T-cell (primary cell): ENCODE results near the gene PLCB4. TPM values are rescaled to one million over a fixed set of nuclear protein-coding genes. Genes with fewer than 3 reads are reported as not detected.

ENCODE experiments used
- ATAC-seq, 4 experiments: fragments of 200-7000 bp in 3 of 4; fragments of 150-1000 bp in 1 of 4; cut with Tn5 transposase; replicated peaks in 1 of 4; 1 replicate in 3 of 4; 2 replicates in 1 of 4; pipeline ENCODE4 v1.10.0; 2021; ENCODE audit warnings: moderate library complexity in 3 of 4, mild to moderate bottlenecking in 2 of 4, moderate number of reproducible peaks in 1 of 4
- CTCF ChIA-PET, 2 donors: fragments of 300-600 bp; sonication (Branson Sonifier 250); formaldehyde crosslinking; loops; one replicate each; lab custom pipeline; 2022; ENCODE audit warnings: antibody characterized with exemption in 2 of 2; lab: Charles Lee
- POLR2A ChIA-PET, 2 donors: fragments of 300-600 bp; sonication (Branson Sonifier 250); formaldehyde crosslinking; loops; one replicate each; lab custom pipeline; 2022; ENCODE audit warnings: antibody characterized with exemption in 2 of 2; lab: Charles Lee
- DNase-seq, 35 experiments: peaks; one replicate each; pipeline versions ENCODE4 v3.0.0 to v3.0.0-alpha.2; 2013 to 2023
- H3K27ac ChIP-seq: one replicate; pipeline ENCODE4 v1.5.1; 2013; ENCODE audit warnings: low read length
- H3K27me3 ChIP-seq, 2 experiments: replicated peaks in 1 of 2; 1 replicate in 1 of 2; 2 replicates in 1 of 2; pipeline versions ENCODE4 v1.6.1 to v1.7.0; 2013; ENCODE audit warnings: low read length in 1 of 2, mixed read lengths in 1 of 2; ENCODE audit not compliant: control insufficient read depth in 2 of 2, insufficient read depth in 2 of 2; ENCODE audit errors: extremely low read depth in 1 of 2
- H3K36me3 ChIP-seq, 2 donors: 1 replicate in 1 of 2; 2 replicates in 1 of 2; pipeline versions ENCODE4 v1.6.1 to v1.7.0; 2013; ENCODE audit warnings: low read length in 1 of 2; ENCODE audit not compliant: control insufficient read depth in 2 of 2, insufficient read depth in 1 of 2; ENCODE audit errors: extremely low read depth in 1 of 2
- H3K4me1 ChIP-seq, 2 experiments: 1 replicate in 1 of 2; 2 replicates in 1 of 2; pipeline versions ENCODE4 v1.6.1 to v1.7.0; 2013; ENCODE audit warnings: low read length in 2 of 2, mixed read lengths in 1 of 2; ENCODE audit not compliant: insufficient read depth in 2 of 2, control insufficient read depth in 1 of 2; ENCODE audit errors: extremely low read depth in 1 of 2
- H3K4me3 ChIP-seq, 2 donors: 1 replicate in 1 of 2; 2 replicates in 1 of 2; pipeline versions ENCODE4 v1.5.1 to v1.7.0; 2013; ENCODE audit warnings: mild to moderate bottlenecking in 2 of 2, low read length in 1 of 2, moderate library complexity in 1 of 2; ENCODE audit not compliant: control insufficient read depth in 1 of 2; ENCODE audit errors: extremely low read depth in 1 of 2
- H3K9me3 ChIP-seq: 2 replicates; pipeline ENCODE4 v1.7.0; 2013
- H3K27ac Mint-ChIP-seq, 2 donors: one replicate each; pipeline ENCODE4 v1.8.0; 2020 to 2021; ENCODE audit warnings: mild to moderate bottlenecking in 2 of 2, mixed read lengths in 2 of 2
- H3K27me3 Mint-ChIP-seq, 2 donors: one replicate each; pipeline ENCODE4 v1.8.0; 2021 to 2022; ENCODE audit warnings: mixed read lengths in 2 of 2
- H3K36me3 Mint-ChIP-seq: one replicate; pipeline ENCODE4 v1.8.0; 2021; ENCODE audit warnings: mixed read lengths
- H3K4me1 Mint-ChIP-seq, 3 donors: one replicate each; pipeline ENCODE4 v1.8.0; 2020 to 2022; ENCODE audit warnings: mixed read lengths in 3 of 3, mild to moderate bottlenecking in 1 of 3
- H3K4me3 Mint-ChIP-seq, 3 donors: one replicate each; pipeline ENCODE4 v1.8.0; 2020 to 2022; ENCODE audit warnings: mild to moderate bottlenecking in 3 of 3, mixed read lengths in 3 of 3, moderate library complexity in 3 of 3
- H3K9me3 Mint-ChIP-seq, 3 donors: one replicate each; pipeline ENCODE4 v1.8.0; 2020 to 2022; ENCODE audit warnings: mixed read lengths in 3 of 3
- WGBS: methylation state at CpG from one replicate; pipeline ENCODE4 v1.1.5; 2013; ENCODE audit warnings: missing lambda C conversion rate; ENCODE audit not compliant: insufficient coverage; 5-methylcytosine and 5-hydroxymethylcytosine counted together
- total RNA-seq, 35 experiments: library from RNA in 6 of 35; stranded (reverse) in 6 of 35; fragments of 120-200 nt in 1 of 35; gene quantifications; one replicate each; pipeline versions ENCODE4 v1.2.1 to v1.2.4 and lab custom pipeline; 2013 to 2026

The PLCB4 gene
- total RNA-seq, 5 donors from 2014 or later (not counting 1 experiment from before 2014, with no cell fraction given): 0.06 to 0.07 TPM; not detected in 3

DNA sequence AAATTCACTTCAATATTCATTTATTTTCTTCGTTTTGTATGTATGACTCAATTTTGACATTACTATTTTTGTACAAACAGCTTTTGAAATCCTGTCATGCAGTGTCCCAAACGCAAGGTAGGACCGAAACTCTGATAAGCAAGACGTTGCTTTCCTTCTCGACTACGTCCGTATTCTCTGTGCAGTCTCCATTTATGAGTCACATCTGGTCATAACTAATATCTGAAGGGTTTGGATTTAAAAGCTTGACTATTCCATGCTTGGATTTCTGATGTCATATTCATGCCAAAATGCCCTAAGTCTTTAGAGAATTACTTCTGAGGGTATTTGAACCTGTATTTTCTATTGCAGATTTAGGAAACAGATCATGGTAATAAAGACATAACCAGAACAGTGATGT, 407.8 kb downstream of the PLCB4 start:
- DNase-seq (no peak), ATAC-seq (no peak)
- no peak overlapping the region for H3K4me3 Mint-ChIP-seq
- 92% methylated on average over 6 of the region's 7 CpGs for WGBS
- Histone ChIP-seq H3K27me3 (no peaks in the 10 kb centered on the region), H3K27ac (no peak overlapping the region), H3K4me3 (no peak overlapping the region), H3K9me3 (no peaks in the 10 kb centered on the region), H3K4me1 (no peaks in the 10 kb centered on the region), H3K36me3 (no peaks in the 10 kb centered on the region)
- H3K9me3 Mint-ChIP-seq: peaks cover 0 to 7% (median 0%) of the 10 kb centered on the region in 3 donors
- no peaks in the 10 kb centered on the region for H3K4me1 Mint-ChIP-seq
- no peaks in the 10 kb centered on the region for H3K27me3 Mint-ChIP-seq
- H3K36me3 Mint-ChIP-seq: no peaks in the 10 kb centered on the region
- ChIA-PET POLR2A (no interaction called here), CTCF (no interaction called here)
- no peak overlapping the region for H3K27ac Mint-ChIP-seq

DNA sequence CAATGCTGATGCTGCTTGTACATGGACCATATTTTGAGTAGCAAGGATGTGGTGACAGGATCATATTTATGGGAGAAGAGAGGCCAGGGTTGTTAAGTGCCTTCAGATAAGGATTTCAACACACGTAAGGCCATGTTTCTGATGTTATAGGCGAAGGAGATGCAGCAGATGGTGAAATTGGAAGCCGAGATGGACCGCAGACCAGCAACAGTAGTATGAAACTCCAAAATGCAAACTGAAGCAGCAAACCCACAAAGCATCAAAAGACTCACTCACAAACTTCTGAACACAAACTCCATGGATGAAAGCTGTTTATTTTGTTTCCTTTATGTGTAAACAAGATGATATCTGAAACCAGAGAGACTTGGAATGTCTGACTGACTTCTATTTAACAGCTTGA, 409.9 kb downstream of the PLCB4 start:
- Histone ChIP-seq H3K9me3 (no peaks in the 10 kb centered on the region), H3K4me1 (no peaks in the 10 kb centered on the region), H3K27ac (no peak overlapping the region), H3K27me3 (no peaks in the 10 kb centered on the region), H3K36me3 (no peaks in the 10 kb centered on the region), H3K4me3 (no peak overlapping the region)
- H3K27ac Mint-ChIP-seq: no peak overlapping the region
- peaks cover 0 to 7% (median 5%) of the 10 kb centered on the region in 3 donors for H3K9me3 Mint-ChIP-seq
- ChIA-PET CTCF (no interaction called here), POLR2A (no interaction called here)
- ATAC-seq (no peak), DNase-seq (no peak)
- no peaks in the 10 kb centered on the region for H3K4me1 Mint-ChIP-seq
- no peaks in the 10 kb centered on the region for H3K36me3 Mint-ChIP-seq
- no CpG with 5 or more reads among the region's 4 CpGs for WGBS
- H3K27me3 Mint-ChIP-seq: no peaks in the 10 kb centered on the region
- no peak overlapping the region for H3K4me3 Mint-ChIP-seq

DNA sequence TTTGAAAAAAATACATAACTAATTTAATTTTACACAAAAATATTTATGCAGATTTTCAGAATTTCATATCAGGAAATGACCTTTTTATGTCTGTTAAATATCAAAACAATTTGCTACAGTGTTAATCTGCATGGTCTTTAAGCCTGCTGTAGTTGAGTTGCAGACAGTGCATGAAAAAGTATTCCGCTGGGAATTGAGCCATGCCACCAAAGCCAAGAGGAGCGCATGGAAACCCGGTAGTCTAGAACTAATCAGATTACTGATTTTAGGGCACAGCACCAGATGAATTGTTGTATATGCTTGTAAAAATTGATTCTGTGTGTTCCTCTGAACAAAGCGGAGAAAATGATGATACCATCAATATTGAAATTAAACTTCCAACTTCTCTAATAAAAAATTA, 411.2 kb downstream of the PLCB4 start:
- ATAC-seq: no peak
- peaks cover 0 to 7% (median 5%) of the 10 kb centered on the region in 3 donors for H3K9me3 Mint-ChIP-seq

DNA sequence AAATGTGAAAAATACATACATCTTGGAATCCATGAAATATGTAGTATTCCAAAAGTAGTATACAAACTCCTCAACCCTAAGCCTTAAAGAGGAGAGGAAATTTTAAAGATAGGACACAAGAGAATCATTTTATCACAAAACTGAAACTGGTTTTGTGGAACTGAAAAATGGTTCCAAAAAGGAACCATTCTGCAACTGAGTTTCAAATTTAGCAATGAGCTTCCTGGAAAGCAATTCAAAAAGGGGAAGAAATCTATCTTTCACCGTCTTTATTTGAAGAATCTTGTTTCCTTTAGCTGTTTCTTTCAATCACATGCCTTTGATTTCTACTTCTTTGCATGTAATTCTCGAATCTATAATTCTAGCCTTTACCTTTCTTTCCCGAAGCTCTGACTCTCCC, 413.3 kb downstream of the PLCB4 start:
- Histone ChIP-seq H3K36me3 (no peaks in the 10 kb centered on the region), H3K9me3 (no peaks in the 10 kb centered on the region), H3K4me3 (no peak overlapping the region), H3K27me3 (no peaks in the 10 kb centered on the region), H3K4me1 (no peaks in the 10 kb centered on the region), H3K27ac (no peak overlapping the region)
- no peak for DNase-seq
- ChIA-PET CTCF (no interaction called here), POLR2A (no interaction called here)
- H3K36me3 Mint-ChIP-seq: no peaks in the 10 kb centered on the region
- no peak for ATAC-seq
- WGBS: 0% methylated on average over 1 of the region's 3 CpGs
- H3K4me3 Mint-ChIP-seq: no peak overlapping the region
- H3K9me3 Mint-ChIP-seq: peaks cover 0 to 6% (median 5%) of the 10 kb centered on the region in 3 donors
- H3K4me1 Mint-ChIP-seq: no peaks in the 10 kb centered on the region
- H3K27ac Mint-ChIP-seq: no peak overlapping the region
- H3K27me3 Mint-ChIP-seq: no peaks in the 10 kb centered on the region

More for the DNA sequence above, 411.2 kb downstream of the PLCB4 start:
- ChIA-PET POLR2A (no interaction called here), CTCF (no interaction called here)
- Histone ChIP-seq H3K27ac (no peak overlapping the region), H3K36me3 (no peaks in the 10 kb centered on the region), H3K9me3 (no peaks in the 10 kb centered on the region), H3K27me3 (no peaks in the 10 kb centered on the region), H3K4me1 (no peaks in the 10 kb centered on the region), H3K4me3 (no peak overlapping the region)
- Mint-ChIP-seq H3K4me1 (no peaks in the 10 kb centered on the region), H3K4me3 (no peak overlapping the region), H3K36me3 (no peaks in the 10 kb centered on the region), H3K27ac (no peak overlapping the region), H3K27me3 (no peaks in the 10 kb centered on the region)
- no peak for DNase-seq
- WGBS: 96% methylated on average over 3 of the region's 4 CpGs

DNA sequence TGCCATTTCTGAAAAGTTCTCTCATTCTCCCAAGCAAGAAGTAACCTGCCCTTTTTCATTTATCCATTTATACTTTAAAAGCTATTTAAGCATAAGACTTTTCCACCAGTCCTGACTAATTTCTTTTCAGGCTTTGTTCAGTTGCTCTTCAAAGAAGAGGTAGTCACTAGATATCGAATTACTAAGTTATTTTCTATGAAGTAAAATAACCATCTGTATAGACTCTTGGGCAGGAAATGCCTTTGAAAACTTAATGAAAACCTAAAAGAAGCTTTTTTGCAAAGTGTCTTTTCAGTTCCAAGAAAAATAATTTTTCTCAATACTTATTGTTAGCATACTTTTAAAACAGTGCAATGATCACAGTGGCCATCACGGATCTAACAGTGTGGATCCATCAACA, 414.2 kb downstream of the PLCB4 start:
- H3K9me3 ChIP-seq: no peaks in the 10 kb centered on the region
- H3K4me3 ChIP-seq: no peak overlapping the region
- CTCF ChIA-PET: no interaction called here
- no peaks in the 10 kb centered on the region for H3K4me1 ChIP-seq
- POLR2A ChIA-PET: no interaction called here
- Mint-ChIP-seq H3K9me3 (peaks cover 0 to 6% (median 5%) of the 10 kb centered on the region in 3 donors), H3K4me3 (no peak overlapping the region), H3K4me1 (no peaks in the 10 kb centered on the region), H3K36me3 (no peaks in the 10 kb centered on the region), H3K27ac (no peak overlapping the region), H3K27me3 (no peaks in the 10 kb centered on the region)
- H3K27me3 ChIP-seq: no peaks in the 10 kb centered on the region
- no peak for DNase-seq
- H3K36me3 ChIP-seq: no peaks in the 10 kb centered on the region
- no peak overlapping the region for H3K27ac ChIP-seq
- WGBS: no CpG with 5 or more reads among the region's 2 CpGs
- no peak for ATAC-seq

DNA sequence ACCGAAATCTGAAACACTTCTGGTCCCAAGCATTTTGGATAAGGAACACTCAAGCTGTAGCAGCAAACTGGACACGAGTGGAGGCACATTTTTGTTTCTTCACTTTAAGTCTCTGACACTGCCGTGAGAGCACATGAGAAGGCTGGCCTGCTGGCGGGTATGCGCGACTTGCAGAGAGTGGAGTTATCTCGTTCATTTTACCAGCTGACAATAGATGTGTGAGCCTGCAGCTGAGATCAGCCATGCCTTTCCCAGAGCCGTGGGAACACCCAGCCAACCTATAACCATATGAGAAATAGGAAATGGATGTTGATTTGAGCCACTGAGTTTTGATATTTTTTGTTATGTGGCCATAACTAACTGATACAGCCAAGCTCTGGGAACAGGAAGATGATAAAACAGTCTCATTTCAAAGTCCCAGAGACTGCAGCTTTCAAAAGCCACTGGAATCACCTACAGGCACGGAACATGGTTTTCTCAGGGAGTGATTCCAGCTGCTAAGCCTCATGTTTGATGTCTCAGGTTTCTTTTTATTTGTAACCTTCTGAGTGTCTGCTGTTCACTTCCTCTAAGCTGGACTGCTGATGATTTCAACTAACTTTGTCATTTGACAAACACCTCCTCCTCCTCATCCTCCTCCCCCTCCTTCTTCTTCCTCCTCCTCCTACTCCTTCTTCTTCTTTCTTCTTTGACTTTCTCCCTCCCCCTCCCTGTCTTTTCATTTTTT, 416.9 kb downstream of the PLCB4 start:
- H3K36me3 Mint-ChIP-seq: no peaks in the 10 kb centered on the region
- CTCF ChIA-PET: no interaction called here
- H3K9me3 ChIP-seq: no peaks in the 10 kb centered on the region
- DNase-seq (no peak), ATAC-seq (no peak)
- H3K4me1 Mint-ChIP-seq: no peaks in the 10 kb centered on the region
- POLR2A ChIA-PET: no interaction called here
- no peaks in the 10 kb centered on the region for H3K4me1 ChIP-seq
- no peak overlapping the region for H3K4me3 Mint-ChIP-seq
- 83% methylated on average over 4 of the region's 9 CpGs for WGBS
- H3K36me3 ChIP-seq: no peaks in the 10 kb centered on the region
- no peak overlapping the region for H3K27ac Mint-ChIP-seq
- no peaks in the 10 kb centered on the region for H3K27me3 ChIP-seq
- H3K27ac ChIP-seq: no peak overlapping the region
- peaks cover 4 to 5% (median 5%) of the 10 kb centered on the region in 3 donors for H3K9me3 Mint-ChIP-seq
- H3K4me3 ChIP-seq: no peak overlapping the region
- H3K27me3 Mint-ChIP-seq: no peaks in the 10 kb centered on the region
